AG04450 (cell line): ENCODE results near the gene UGT1A6. TPM values are rescaled to one million over a fixed set of nuclear protein-coding genes. Genes with fewer than 3 reads are reported as not detected.
A peak's percentile ranks its signal among the peaks of the same experiment; 100 is the strongest.

Experiments used
- CTCF ChIA-PET: fragments of 300-600, 350-600 bp; formaldehyde crosslinking; extraction: SDS; loops from one replicate; lab custom pipeline; 2022; ENCODE audit warnings: antibody characterized with exemption, inconsistent platforms; lab: Charles Lee
- POLR2A ChIA-PET: fragments of 350-600 bp; formaldehyde crosslinking; extraction: SDS; loops from one replicate; lab custom pipeline; 2021; ENCODE audit warnings: antibody characterized with exemption, inconsistent platforms; lab: Yijun Ruan, JAX
- DNase-seq: peaks from one replicate; pipeline ENCODE4 v3.0.0-alpha.2; 2011; ENCODE audit warnings: low read depth, low spot score
- H3K27ac ChIP-seq: one replicate; pipeline ENCODE4 v1.5.1; 2012; ENCODE audit warnings: low read depth, low read length, control low read depth
- H3K27me3 ChIP-seq: one replicate; pipeline ENCODE4 v1.6.0; 2012; ENCODE audit warnings: low read length; ENCODE audit not compliant: control insufficient read depth, insufficient read depth
- H3K4me3 ChIP-seq: 2 replicates; pipeline ENCODE4 v1.5.1; 2011; ENCODE audit warnings: mild to moderate bottlenecking, low read depth, low read length, control low read depth
- H3K9me3 ChIP-seq: 2 replicates; pipeline ENCODE4 v1.5.1; 2012; ENCODE audit warnings: low read length; ENCODE audit not compliant: control insufficient read depth, insufficient read depth
- polyA plus RNA-seq: library from polyadenylated mRNA; depleted of rRNA; stranded (reverse); fragments of >200 nt; gene quantifications from 2 replicates; pipeline ENCODE4 v1.2.3, GENCODE V29; 2011
- TF ChIP-seq, protein P1 (sequence below): IDR thresholded peaks from 2 replicates; pipeline ENCODE4 v1.5.1; 2011; ENCODE audit warnings: low read depth, low read length, control low read depth, inconsistent platforms

UGT1A6 gene
- polyA plus RNA-seq, 1 experiment, result not detected

DNA sequence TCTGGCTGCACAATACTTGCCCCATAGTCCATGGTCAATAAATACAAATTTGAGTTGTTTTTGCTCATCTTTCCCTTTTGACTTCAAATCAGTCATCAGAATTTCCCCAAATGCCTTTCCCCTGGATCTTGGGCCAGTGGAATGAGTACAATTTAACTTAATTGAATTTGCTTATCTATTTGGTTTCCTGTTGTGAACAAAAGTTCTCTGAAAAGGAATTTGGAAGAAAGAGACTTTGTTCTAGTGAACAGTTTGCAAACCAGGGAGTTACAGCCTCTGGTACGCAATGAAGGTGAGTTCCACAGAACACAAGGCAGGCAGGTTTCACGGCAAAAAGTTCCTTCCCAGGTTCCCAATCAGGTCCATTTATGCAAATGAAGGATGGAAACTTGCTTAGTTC, 66.2 kb downstream of the UGT1A6 start:
- Histone ChIP-seq H3K27ac (no peak overlapping the region), H3K27me3 (no peaks in the 10 kb centered on the region), H3K9me3 (peaks cover 6% of the 10 kb centered on the region; the same call in 1 of the 2 replicates), H3K4me3 (no peak overlapping the region)
- no peak for DNase-seq
- POLR2A ChIA-PET, result no interaction called here
- TF ChIP-seq, protein P1, sequence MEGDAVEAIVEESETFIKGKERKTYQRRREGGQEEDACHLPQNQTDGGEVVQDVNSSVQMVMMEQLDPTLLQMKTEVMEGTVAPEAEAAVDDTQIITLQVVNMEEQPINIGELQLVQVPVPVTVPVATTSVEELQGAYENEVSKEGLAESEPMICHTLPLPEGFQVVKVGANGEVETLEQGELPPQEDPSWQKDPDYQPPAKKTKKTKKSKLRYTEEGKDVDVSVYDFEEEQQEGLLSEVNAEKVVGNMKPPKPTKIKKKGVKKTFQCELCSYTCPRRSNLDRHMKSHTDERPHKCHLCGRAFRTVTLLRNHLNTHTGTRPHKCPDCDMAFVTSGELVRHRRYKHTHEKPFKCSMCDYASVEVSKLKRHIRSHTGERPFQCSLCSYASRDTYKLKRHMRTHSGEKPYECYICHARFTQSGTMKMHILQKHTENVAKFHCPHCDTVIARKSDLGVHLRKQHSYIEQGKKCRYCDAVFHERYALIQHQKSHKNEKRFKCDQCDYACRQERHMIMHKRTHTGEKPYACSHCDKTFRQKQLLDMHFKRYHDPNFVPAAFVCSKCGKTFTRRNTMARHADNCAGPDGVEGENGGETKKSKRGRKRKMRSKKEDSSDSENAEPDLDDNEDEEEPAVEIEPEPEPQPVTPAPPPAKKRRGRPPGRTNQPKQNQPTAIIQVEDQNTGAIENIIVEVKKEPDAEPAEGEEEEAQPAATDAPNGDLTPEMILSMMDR, result no peak
- CTCF ChIA-PET, result no interaction called here

DNA sequence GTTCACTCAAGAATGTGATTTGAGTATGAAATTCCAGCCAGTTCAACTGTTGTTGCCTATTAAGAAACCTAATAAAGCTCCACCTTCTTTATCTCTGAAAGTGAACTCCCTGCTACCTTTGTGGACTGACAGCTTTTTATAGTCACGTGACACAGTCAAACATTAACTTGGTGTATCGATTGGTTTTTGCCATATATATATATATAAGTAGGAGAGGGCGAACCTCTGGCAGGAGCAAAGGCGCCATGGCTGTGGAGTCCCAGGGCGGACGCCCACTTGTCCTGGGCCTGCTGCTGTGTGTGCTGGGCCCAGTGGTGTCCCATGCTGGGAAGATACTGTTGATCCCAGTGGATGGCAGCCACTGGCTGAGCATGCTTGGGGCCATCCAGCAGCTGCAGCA, 67.4 kb downstream of the UGT1A6 start, which contains the start of gene UGT1A1:
Gene UGT1A1 (plus strand): TSS at position 228 of the 400 bp plus-strand sequence. CDS start 18 bp downstream, at position 246.
- POLR2A ChIA-PET, result no interaction called here
- TF ChIP-seq, protein P1, result no peak
- CTCF ChIA-PET, result no interaction called here
- Histone ChIP-seq H3K9me3 (peaks cover 3% of the 10 kb centered on the region; the same call in 1 of the 2 replicates), H3K4me3 (no peak within 1 kb of the TSS), H3K27ac (no peak within 1 kb of the TSS), H3K27me3 (no peaks in the 10 kb centered on the region)
- no peak for DNase-seq

DNA sequence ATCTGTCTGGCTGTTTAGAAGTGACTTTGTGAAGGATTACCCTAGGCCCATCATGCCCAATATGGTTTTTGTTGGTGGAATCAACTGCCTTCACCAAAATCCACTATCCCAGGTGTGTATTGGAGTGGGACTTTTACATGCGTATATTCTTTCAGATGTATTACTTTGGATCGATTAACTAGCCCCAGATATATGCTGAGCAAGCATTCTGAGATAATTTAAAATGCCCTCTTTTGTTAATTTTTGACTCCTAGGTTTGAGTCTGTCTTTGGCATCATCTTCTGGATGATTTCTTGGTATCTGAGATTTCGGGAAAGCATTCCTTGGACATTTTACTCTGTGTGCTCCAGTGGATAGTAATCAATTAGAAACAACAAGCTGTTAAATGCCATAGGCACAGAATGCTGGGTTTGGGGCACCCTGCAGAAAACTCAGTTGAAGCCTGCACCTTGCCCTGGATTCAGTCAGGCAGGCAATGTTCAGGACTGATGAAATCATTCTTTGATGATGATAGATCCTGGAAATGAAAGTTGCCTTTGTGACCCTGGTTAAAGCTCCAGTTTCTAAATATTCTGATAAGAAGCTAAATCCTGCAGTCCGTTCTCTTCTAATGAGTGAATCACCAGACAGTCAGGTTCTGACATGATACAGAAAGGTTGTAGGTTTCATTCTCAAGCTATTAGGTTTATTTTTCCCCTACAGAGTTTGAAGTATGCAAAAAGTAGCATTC, 68.5 kb downstream of the UGT1A6 start:
- Histone ChIP-seq H3K4me3 (no peak overlapping the region), H3K9me3 (peaks cover 2% of the 10 kb centered on the region; the same call in 1 of the 2 replicates), H3K27me3 (no peaks in the 10 kb centered on the region), H3K27ac (no peak overlapping the region)
- DNase-seq, result peak; percentile 1
- CTCF ChIA-PET, result interaction anchor here (1.6 kb wide), 1 partner anchor 50 kb away, joined by 4 read pairs; no protein-coding TSS in a partner anchor
- POLR2A ChIA-PET, result interaction anchor here (0.6 kb wide), 1 partner anchor 50 kb away, joined by 3 read pairs; no protein-coding TSS in a partner anchor
- TF ChIP-seq, protein P1, result no peak

GRCh38 chr2:233764264-233764663, 71.6 kb downstream of the UGT1A6 start:
- DNase-seq, result peak; percentile 42
- TF ChIP-seq, protein P1, result no peak
- ChIA-PET CTCF (interaction anchor here (0.6 kb wide), 1 partner anchor 284 kb away, joined by 3 read pairs; no protein-coding TSS in a partner anchor), POLR2A (no interaction called here)
- Histone ChIP-seq H3K27me3 (no peaks in the 10 kb centered on the region), H3K9me3 (peaks cover 3% of the 10 kb centered on the region; the same call in 1 of the 2 replicates), H3K27ac (peak overlapping the region; percentile 75), H3K4me3 (no peak overlapping the region)

- ChIA-PET POLR2A (no interaction called here), CTCF (no interaction called here)
- H3K9me3 ChIP-seq, result peaks cover 3% of the 10 kb centered on the region; the same call in 1 of the 2 replicates
- no peak overlapping the region for H3K4me3 ChIP-seq
- DNase-seq, result no peak
- H3K27me3 ChIP-seq, result no peaks in the 10 kb centered on the region
- H3K27ac ChIP-seq, result peak overlapping the region; percentile 75
- TF ChIP-seq, protein P1, result no peak
Measured at GRCh38 chr2:233764761-233765160, 72.1 kb downstream of the UGT1A6 start.
